ENCODE measurements around the gene C1orf216.

- TF ChIP-seq CTCF (IDR thresholded peaks at IDR 0.05 in 8 of 11, conservative IDR thresholded peaks at IDR 0.05 in 3 of 11) (no peak), POLR2AphosphoS5 (IDR thresholded peaks at IDR 0.05) (no peak)
These were observed 18.4 kb upstream of the C1orf216 start for GRCh38 chr1:35737120-35737519.
